HG03108 (cell line): Measurements from ENCODE around the gene PTPRN2.

ENCODE experiments used
- ATAC-seq: cut with Tn5 transposase; IDR thresholded peaks from one replicate; pipeline ENCODE4 v1.9.1; 2021; ENCODE audit warnings: moderate library complexity; ENCODE audit not compliant: unreplicated experiment

The PTPRN2 gene

GRCh38 chr7:157580324-157580723, 1007.3 kb downstream of the PTPRN2 start:
- no peak for ATAC-seq

- ATAC-seq = no peak
Measured at GRCh38 chr7:157579425-157579824, 1008.2 kb downstream of the PTPRN2 start.

GRCh38 chr7:157577796-157578339, 1009.8 kb downstream of the PTPRN2 start:
- no peak for ATAC-seq

- ATAC-seq = no peak
Measured at GRCh38 chr7:157577061-157577460, 1010.6 kb downstream of the PTPRN2 start.

GRCh38 chr7:157576415-157576814, 1011.2 kb downstream of the PTPRN2 start:
- no peak for ATAC-seq

GRCh38 chr7:157575777-157576176, 1011.8 kb downstream of the PTPRN2 start:
- no peak for ATAC-seq

GRCh38 chr7:157574914-157575586, 1012.6 kb downstream of the PTPRN2 start:
- no peak for ATAC-seq

GRCh38 chr7:157574120-157574825, 1013.4 kb downstream of the PTPRN2 start:
- ATAC-seq = no peak

- no peak for ATAC-seq
Measured at GRCh38 chr7:157573244-157573643, 1014.4 kb downstream of the PTPRN2 start.

- no peak for ATAC-seq
Measured at GRCh38 chr7:157572622-157573021, 1015.0 kb downstream of the PTPRN2 start.

GRCh38 chr7:157570531-157571200, 1017.0 kb downstream of the PTPRN2 start:
- ATAC-seq = no peak

- ATAC-seq = no peak
Measured at GRCh38 chr7:157569967-157570366, 1017.7 kb downstream of the PTPRN2 start.

GRCh38 chr7:157568770-157569584, 1018.6 kb downstream of the PTPRN2 start:
- ATAC-seq = peak; percentile 80

- ATAC-seq = no peak
Measured at GRCh38 chr7:157568106-157568769, 1019.4 kb downstream of the PTPRN2 start.

GRCh38 chr7:157567666-157568065, 1020.0 kb downstream of the PTPRN2 start:
- no peak for ATAC-seq

- ATAC-seq = no peak
Measured at GRCh38 chr7:157566631-157567006, 1021.0 kb downstream of the PTPRN2 start.

GRCh38 chr7:157565981-157566630, 1021.5 kb downstream of the PTPRN2 start:
- no peak for ATAC-seq

GRCh38 chr7:157565201-157565626, 1022.4 kb downstream of the PTPRN2 start:
- ATAC-seq = no peak

- no peak for ATAC-seq
Measured at GRCh38 chr7:157564517-157565177, 1023.0 kb downstream of the PTPRN2 start.
